ENCODE data around the gene ANO3. TPM values are rescaled to one million over a fixed set of nuclear protein-coding genes. Genes with fewer than 3 reads are reported as not detected.

Gene ANO3
- total and polyA plus RNA-seq, 2 of the 4 experiments (the other 2 are of a cell fraction): 0.02 to 0.18 TPM

- no peak overlapping the region for H2AFZ ChIP-seq (replicated peaks; ENCODE audit: low read length, poor library complexity)
- H4K5ac ChIP-seq (ENCODE audit: low read depth, low read length): no peak overlapping the region
- DNase-seq (no peak), ATAC-seq (ENCODE audit: low read depth) (no peak)
- no peak overlapping the region for H2BK20ac ChIP-seq (ENCODE audit: low read depth, low read length)
- no peak overlapping the region for H2BK15ac ChIP-seq (ENCODE audit: low read depth, low read length)
- H3K9me3 ChIP-seq (ENCODE audit: control insufficient read depth, insufficient read depth, low read length): no peaks in the 10 kb centered on the region
- H3K4me3 ChIP-seq (ENCODE audit: insufficient read depth, low read depth, low read length): no peak overlapping the region
- no peaks in the 10 kb centered on the region for H3K9me1 ChIP-seq (ENCODE audit: insufficient read depth, low read length)
- H3K4ac ChIP-seq (ENCODE audit: low read depth, low read length): no peak overlapping the region
- no peaks in the 10 kb centered on the region for H3K4me1 ChIP-seq (ENCODE audit: control insufficient read depth, insufficient read depth, low read length)
- no peak overlapping the region for H3K9ac ChIP-seq (ENCODE audit: low read depth, low read length)
- no peak overlapping the region for H2AK5ac ChIP-seq (ENCODE audit: low read depth, low read length)
- ChIA-PET POLR2A (ENCODE audit: unreplicated experiment) (no interaction called here), CTCF (no interaction called here)
- no peak overlapping the region for H3K18ac ChIP-seq (ENCODE audit: low read depth, low read length)
- BruUV-seq (replicated peaks): no TSS peak
- in situ Hi-C loops (cut with MboI; ENCODE audit: low sequenced_read_pairs): no loop called here
- TF ChIP-seq RCOR1 (IDR thresholded peaks at IDR 0.05; ENCODE audit: insufficient replicate concordance, low read length) (no peak), USF2 (IDR thresholded peaks at IDR 0.05; ENCODE audit: low read depth, low read length) (no peak), CTCF (conservative IDR thresholded peaks at IDR 0.05; ENCODE audit: low read depth, low read length) (no peak), NFE2L2 (IDR thresholded peaks at IDR 0.05; ENCODE audit: low read depth, low read length) (no peak), CHD1 (IDR thresholded peaks at IDR 0.05; ENCODE audit: low read depth, low read length) (no peak), POLR2A (IDR thresholded peaks at IDR 0.05; ENCODE audit: low read depth, low read length) (no peak), ELK1 (IDR thresholded peaks at IDR 0.05; ENCODE audit: borderline replicate concordance, low read depth, low read length) (no peak), MAZ (IDR thresholded peaks at IDR 0.05; ENCODE audit: borderline replicate concordance, low read depth, low read length) (no peak), FOS (IDR thresholded peaks at IDR 0.05; ENCODE audit: low read depth, low read length) (no peak)
- H3K56ac ChIP-seq (ENCODE audit: extremely low read depth, insufficient read depth, low read length): no peak overlapping the region
- no peak overlapping the region for H2BK120ac ChIP-seq (ENCODE audit: low read depth, low read length)
- H4K8ac ChIP-seq (ENCODE audit: low read depth in 2 of 2, low read length in 2 of 2): no peak overlapping the region
- no peaks in the 10 kb centered on the region for H3K27me3 ChIP-seq (ENCODE audit: control insufficient read depth, insufficient read depth, low read length)
- H4K91ac ChIP-seq (ENCODE audit: insufficient read depth, low read depth, low read length): no peak overlapping the region
- no peak overlapping the region for H2AK9ac ChIP-seq (replicated peaks; ENCODE audit: low read depth, low read length, poor library complexity)
- no peak overlapping the region for H3K14ac ChIP-seq (replicated peaks; ENCODE audit: low read depth, low read length)
- no peaks in the 10 kb centered on the region for H3K79me1 ChIP-seq (ENCODE audit: low read depth in 1 of 2, low read length in 2 of 2)
- dilution Hi-C loops (cut with HindIII; ENCODE audit: low sequenced_read_pairs, unreplicated experiment): no loop called here
- H3K36me3 ChIP-seq (ENCODE audit: control insufficient read depth, insufficient read depth, low read length): no peaks in the 10 kb centered on the region
- H3K23ac ChIP-seq (ENCODE audit: low read depth, low read length): no peak overlapping the region
- WGBS, 2 experiments (ENCODE audit: extremely low coverage in 2 of 2, insufficient read length in 1 of 2): no CpG with 5 or more reads among the region's 6 CpGs
- no peak overlapping the region for H3K4me2 ChIP-seq (ENCODE audit: low read depth, low read length)
- no peaks in the 10 kb centered on the region for H4K20me1 ChIP-seq (ENCODE audit: insufficient read depth, low read length)
- intact Hi-C loops (cut with micrococcal nuclease): no loop called here
- no peak overlapping the region for H2BK5ac ChIP-seq (ENCODE audit: low read depth, low read length, poor library complexity, severe bottlenecking)
- H3K27ac ChIP-seq (ENCODE audit: insufficient read depth, low read length): no peak overlapping the region
Observed at GRCh38 chr11:26418386-26418912, 86.5 kb downstream of the ANO3 start.
